EL (cell line): Measurements from ENCODE around the gene PCTP.

ENCODE experiments used
- DNase-seq: peaks from one replicate; pipeline ENCODE4 v3.0.0-alpha.2; 2016

The PCTP gene

DNA sequence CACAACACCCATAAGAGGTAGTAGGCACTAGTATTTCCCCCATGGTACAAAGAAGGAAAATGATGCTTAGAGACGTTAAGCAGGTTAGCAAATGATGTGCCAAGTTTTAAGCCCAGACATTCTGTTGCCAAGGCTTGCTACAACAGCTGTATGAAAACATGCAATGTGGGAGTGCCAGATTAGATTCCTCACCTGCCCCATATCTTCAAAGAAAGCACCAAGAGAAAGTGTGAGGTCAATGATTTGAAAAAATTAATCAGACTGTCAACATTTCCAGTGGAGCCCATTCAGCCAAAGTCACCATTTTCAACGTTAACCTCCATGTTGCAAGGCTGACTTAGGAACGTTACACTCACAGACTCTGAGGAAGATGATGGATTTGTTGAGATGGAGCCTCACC lies 61.5 kb downstream of the PCTP start:
- DNase-seq: no peak

DNA sequence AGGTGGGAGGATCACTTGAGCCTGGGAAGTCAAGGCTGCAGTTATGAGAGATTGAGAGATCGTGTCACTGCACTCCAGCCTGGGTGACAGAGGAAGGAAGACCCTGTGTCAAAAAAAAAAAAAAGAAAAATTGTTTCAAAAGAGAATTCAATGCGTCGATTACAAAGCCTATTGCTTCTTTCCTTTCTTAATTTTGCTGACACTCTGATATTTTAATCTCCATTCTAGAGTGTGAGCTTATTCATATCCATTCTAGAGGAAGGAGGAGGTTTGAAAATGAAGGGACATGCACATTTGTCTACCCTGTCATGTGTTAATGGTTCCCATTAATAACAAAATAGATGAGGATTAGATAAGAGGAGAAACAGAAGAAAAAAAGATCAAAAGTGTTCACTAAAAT lies 63.1 kb downstream of the PCTP start:
- DNase-seq: no peak

DNA sequence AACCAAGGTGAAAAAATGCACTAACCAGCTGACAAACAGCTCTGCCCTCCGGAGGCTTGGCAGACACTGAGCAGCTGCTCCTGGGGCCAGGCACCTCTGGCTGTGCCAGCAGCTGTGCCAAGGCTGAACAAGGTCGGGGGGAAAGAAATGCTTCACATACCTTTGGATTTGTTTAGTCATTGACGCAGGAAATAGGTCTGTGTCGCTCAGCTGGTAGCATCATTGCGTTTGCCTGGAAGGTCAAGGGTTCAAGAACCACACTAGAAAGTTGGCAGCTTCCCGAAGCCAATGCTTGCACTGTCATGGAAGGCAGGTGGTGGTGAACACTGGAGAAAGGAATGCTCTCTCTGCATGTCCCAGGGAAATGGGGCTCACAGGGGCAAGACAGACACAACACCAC lies 63.5 kb downstream of the PCTP start:
- peak; percentile 15 for DNase-seq

DNA sequence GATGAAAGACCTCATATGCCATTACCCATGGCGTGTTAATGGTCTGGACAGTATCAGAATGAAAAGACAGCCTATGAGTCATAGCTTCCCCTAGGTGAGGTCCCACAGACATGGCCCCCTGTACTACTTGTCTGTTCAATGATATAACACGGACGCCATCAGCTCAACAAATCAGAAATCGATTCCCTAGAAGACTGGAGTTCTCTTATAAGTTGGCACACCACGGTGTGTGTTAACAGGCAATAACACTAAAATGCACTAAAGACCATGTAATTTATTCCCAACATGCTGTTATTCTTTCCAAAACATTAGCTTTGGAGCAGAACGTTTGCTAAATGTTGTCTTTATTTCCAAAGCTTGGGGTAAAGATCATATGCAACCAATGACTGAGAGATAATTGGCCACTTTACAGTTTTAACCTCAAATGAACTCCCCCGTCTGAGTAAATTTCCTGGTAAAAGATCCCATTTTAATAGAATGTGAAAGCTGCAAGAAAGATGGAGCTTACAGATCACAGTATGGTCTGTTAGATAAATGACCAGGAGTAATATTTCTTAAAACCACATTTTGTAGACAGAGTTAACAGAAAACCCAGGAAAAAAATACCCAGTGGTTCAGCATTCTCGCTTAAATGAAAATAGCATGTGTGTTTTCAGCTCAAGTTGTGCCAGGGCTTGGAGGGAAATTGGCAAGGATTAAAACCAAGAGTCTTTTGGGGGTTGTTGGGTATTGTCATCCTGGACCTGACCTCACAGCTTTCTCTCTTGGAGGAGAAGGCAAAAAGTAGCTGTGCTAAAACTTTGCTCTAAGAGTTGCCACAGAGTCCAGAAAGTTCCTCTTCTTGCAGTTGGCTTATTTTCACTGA lies 65.9 kb downstream of the PCTP start:
- no peak for DNase-seq

DNA sequence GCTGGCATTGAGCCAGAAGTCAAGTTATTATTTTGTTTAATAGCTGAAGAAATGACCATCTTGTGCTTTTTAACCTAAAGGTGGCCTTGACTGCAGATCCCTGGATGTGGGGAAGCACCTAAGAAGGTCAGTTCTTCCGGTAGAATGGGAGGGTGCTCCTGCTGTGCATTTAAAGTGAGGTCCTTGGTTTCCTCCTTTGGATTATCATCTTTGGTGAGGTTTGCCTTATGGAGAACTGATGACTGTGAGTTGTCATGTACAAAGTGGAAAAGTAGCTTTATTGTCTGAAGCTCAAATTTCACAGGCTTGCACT lies 66.5 kb downstream of the PCTP start:
- DNase-seq: no peak

DNA sequence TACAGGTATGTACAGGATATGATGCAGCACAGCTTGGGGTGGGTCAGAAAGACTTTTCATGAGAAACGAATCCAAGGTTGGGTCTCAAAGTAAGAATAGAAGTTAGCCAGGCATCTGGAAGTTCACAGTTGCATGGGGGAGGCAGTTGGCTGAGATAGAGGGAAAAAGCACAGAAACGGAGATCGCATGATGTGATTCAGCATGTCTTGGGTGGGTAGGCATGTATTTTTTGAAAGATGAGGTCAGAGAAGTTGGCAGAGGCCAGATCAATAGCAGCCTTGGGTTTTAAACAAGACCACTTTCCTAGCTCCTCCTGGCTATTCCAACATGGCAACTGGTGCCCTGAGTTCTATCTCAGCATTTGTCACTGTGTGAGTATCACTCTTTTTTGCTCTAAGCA lies 67.2 kb downstream of the PCTP start:
- no peak for DNase-seq

DNA sequence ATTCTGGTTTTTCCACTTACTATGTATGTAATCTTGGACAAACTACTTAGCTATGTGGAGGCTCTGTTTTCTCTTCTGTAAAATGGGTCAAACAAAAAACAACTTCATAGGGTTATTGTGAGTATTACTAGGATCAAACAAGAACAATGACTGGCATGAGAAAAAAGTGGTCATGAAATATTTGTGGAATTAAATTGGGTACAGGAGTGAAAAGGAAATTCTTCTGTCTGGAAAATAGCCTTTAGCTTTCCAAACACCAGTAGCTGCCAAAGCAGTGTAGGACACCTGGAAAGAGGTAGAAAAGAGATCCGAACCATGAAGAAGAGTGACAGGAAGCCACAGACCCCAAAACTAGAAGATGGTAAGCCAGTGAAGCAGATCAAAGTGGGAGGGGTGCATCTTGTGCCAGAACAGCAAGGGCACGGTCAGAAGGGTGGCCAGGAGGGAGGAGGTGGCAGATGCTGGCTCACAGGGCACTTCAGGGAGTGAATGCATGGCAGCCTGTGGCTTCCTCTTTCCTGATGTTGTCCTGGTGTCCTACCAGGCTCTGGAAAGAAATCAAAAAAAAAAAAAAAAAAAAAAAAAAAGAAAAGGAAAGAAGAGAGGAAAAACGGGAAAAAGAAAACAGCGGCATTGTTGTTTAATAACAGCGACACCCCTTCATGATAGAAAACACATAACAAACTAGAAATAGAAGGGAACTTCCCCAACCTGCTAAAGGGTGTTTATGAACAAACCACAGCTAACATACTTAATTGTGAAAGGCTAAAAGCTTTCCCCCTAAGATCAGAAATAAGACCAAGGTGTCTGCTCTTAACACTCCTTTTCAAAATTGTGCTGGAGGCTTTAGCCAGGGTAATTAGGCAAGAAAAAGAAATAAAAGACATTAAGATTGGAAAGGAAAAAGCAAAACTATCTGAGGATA lies 67.9 kb downstream of the PCTP start:
- DNase-seq: no peak

DNA sequence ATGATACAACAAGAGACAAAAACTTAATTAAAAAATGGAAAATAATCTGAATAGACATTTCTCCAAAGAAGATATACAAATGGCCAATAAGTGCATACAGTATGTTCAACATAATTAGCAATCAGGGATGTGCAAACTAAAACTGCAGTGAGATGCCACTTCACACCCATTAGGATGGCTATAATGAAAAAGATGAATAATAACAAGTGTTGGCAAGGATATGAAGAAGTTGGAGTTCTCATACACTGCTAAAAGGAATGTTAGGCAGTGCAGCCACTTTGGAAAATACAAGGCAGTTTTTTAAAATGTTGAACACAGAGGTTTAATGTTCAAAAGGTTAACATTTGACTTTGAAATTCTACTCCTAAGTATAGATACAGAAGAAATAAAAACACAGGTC lies 69.8 kb downstream of the PCTP start:
- no peak for DNase-seq

DNA sequence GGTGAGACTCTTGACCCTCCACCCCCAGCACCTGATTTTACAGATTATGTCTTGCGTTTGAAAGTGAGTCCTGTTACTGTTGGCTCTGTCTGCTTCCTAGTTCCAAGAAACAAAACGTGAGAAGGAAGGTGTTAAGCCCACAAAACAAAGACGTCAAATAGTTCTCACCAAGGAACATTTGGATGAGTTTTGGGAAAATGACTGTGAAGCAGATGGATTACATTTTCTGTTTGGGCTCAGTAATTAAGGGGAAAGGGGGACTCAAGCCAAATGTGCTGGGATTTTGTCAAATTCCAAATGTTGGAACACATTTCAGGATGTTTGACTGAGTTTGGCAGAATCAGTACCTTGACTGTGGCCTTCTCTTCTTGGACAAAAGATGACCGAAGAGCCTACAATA lies 71.2 kb downstream of the PCTP start:
- DNase-seq: no peak

DNA sequence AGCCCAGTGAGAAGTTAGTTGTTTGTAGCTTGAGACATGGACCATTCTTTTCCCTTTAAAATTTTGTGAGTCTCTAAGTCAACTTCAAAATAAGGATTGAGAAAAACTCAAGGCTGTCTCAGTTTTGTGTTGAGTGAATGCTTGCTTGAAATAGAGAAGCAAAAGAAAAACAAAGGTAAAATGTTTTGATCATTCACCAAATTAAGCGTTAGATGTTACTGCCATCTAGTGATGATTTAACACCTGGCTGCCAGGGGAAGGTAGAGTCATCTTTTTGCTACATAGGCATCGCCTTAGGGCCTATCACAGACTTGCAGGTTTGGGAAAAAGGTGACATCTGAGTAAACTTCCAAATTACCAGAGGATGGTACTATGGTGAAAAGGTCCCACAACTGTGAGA lies 74.4 kb downstream of the PCTP start:
- no peak for DNase-seq
